Parathyroid adenoma (tissue), 2 donors: ENCODE results near the gene SLC39A8.

Experiments
- H2AFZ ChIP-seq: fragments of 300-600 bp; sonication (generic); one replicate; pipeline ENCODE4 v1.7.0; 2017; ENCODE audit warnings: antibody characterized with exemption, mild to moderate bottlenecking
- H3K27ac ChIP-seq: fragments of 300-600 bp; sonication (generic); one replicate; pipeline ENCODE4 v1.7.0; 2017
- H3K27me3 ChIP-seq: fragments of 300-600 bp; sonication (generic); one replicate; pipeline ENCODE4 v1.7.0; 2017; ENCODE audit warnings: low read length; ENCODE audit not compliant: control insufficient read depth, insufficient read depth
- H3K36me3 ChIP-seq: fragments of 300-600 bp; sonication (generic); one replicate; pipeline ENCODE4 v1.7.0; 2017; ENCODE audit warnings: low read length; ENCODE audit not compliant: control insufficient read depth, insufficient read depth
- H3K4me1 ChIP-seq: fragments of 300-600 bp; sonication (generic); one replicate; pipeline ENCODE4 v1.7.0; 2017; ENCODE audit warnings: control low read depth
- H3K4me2 ChIP-seq: fragments of 300-600 bp; sonication (generic); one replicate; pipeline ENCODE4 v1.7.0; 2017; ENCODE audit warnings: low read length
- H3K4me3 ChIP-seq: fragments of 300-600 bp; sonication (generic); one replicate; pipeline ENCODE4 v1.7.0; 2017; ENCODE audit warnings: low read depth, low read length
- H3K79me2 ChIP-seq: fragments of 300-600 bp; sonication (generic); one replicate; pipeline ENCODE4 v1.7.0; 2017; ENCODE audit warnings: control low read depth
- H3K9ac ChIP-seq: fragments of 300-600 bp; sonication (generic); one replicate; pipeline ENCODE4 v1.7.0; 2017; ENCODE audit warnings: mild to moderate bottlenecking
- H3K9me3 ChIP-seq: fragments of 300-600 bp; sonication (generic); one replicate; pipeline ENCODE4 v1.7.0; 2017; ENCODE audit warnings: low read length; ENCODE audit not compliant: control insufficient read depth
- TF ChIP-seq, protein P1 (sequence below): fragments of 300-600 bp; sonication (generic); IDR thresholded peaks from one replicate; pipeline ENCODE4 v1.7.0; 2017; ENCODE audit warnings: antibody characterized with exemption, mild to moderate bottlenecking
- donor health status: primary hyperparathyroidism.

Gene SLC39A8

DNA sequence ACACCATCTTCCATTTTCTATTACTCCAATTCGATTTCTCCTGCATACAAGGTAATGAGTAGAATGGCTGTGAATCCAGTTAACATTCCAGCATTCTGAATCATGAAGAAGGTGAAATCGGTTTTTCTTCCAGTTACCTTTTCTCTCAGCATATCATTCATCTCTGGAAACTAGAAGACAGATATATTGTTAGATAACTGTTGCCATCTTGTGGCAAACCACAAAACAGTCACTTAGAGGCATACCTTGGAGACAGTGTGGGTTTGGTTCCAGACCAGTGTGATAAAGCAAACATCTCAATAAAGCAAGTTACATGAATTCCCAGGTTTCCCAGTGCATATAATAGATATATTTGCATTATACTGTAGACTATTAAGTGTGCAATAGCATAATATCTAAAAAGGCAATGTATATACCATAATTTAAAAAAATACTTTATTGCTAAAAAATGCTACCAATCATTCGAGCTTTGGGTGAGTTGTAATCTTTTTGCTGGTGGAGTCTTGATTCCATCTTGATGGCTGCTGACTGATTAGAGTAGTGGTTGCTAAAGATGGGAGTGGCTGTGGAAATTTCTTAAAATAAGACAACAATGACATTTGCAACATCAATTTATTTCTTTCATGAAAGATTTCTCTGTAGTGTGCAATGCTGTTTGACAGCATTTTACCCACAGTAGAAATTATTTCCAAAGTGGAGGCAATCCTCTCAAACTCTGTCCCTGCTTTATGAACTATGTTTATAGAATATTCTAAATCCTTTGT, 82.1 kb downstream of the SLC39A8 start:
- Histone ChIP-seq H3K9ac (no peak overlapping the region), H3K27me3 (no peaks in the 10 kb centered on the region), H3K9me3 (no peaks in the 10 kb centered on the region), H2AFZ (no peak overlapping the region), H3K27ac (no peak overlapping the region), H3K4me3 (no peak overlapping the region), H3K4me1 (no peaks in the 10 kb centered on the region), H3K4me2 (no peak overlapping the region), H3K79me2 (no peaks in the 10 kb centered on the region), H3K36me3 (no peaks in the 10 kb centered on the region)
- TF ChIP-seq, protein P1, sequence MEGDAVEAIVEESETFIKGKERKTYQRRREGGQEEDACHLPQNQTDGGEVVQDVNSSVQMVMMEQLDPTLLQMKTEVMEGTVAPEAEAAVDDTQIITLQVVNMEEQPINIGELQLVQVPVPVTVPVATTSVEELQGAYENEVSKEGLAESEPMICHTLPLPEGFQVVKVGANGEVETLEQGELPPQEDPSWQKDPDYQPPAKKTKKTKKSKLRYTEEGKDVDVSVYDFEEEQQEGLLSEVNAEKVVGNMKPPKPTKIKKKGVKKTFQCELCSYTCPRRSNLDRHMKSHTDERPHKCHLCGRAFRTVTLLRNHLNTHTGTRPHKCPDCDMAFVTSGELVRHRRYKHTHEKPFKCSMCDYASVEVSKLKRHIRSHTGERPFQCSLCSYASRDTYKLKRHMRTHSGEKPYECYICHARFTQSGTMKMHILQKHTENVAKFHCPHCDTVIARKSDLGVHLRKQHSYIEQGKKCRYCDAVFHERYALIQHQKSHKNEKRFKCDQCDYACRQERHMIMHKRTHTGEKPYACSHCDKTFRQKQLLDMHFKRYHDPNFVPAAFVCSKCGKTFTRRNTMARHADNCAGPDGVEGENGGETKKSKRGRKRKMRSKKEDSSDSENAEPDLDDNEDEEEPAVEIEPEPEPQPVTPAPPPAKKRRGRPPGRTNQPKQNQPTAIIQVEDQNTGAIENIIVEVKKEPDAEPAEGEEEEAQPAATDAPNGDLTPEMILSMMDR: no peak

GRCh38 chr4:102259702-102260101, 85.6 kb downstream of the SLC39A8 start:
- TF ChIP-seq, protein P1: no peak
- H3K4me3 ChIP-seq: no peak overlapping the region
- H3K4me1 ChIP-seq: no peaks in the 10 kb centered on the region
- no peaks in the 10 kb centered on the region for H3K27me3 ChIP-seq
- H3K79me2 ChIP-seq: no peaks in the 10 kb centered on the region
- no peaks in the 10 kb centered on the region for H3K36me3 ChIP-seq
- H2AFZ ChIP-seq: no peak overlapping the region
- H3K27ac ChIP-seq: no peak overlapping the region
- H3K4me2 ChIP-seq: no peak overlapping the region
- H3K9ac ChIP-seq: no peak overlapping the region
- H3K9me3 ChIP-seq: no peaks in the 10 kb centered on the region

DNA sequence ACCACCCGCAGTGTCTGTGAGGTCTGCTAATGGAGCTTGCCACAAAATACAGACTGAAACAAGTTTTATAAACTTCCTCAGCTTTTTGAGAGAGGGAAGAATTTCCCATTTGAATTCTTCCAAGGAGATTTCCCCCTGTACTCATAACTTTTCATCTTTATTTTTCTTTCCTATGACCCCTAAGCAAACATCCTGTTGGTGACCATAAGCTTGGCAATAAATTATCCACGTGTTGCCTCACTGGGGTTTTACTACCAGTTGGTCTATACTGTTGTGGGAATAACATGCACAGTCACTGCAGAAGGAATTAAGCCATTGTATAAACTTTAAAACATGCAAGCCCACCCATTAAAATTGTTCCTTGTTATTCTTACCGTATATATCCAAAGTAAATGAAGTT, 86.2 kb downstream of the SLC39A8 start:
- no peaks in the 10 kb centered on the region for H3K27me3 ChIP-seq
- TF ChIP-seq, protein P1: no peak
- no peak overlapping the region for H3K9ac ChIP-seq
- H2AFZ ChIP-seq: no peak overlapping the region
- no peaks in the 10 kb centered on the region for H3K9me3 ChIP-seq
- H3K4me1 ChIP-seq: no peaks in the 10 kb centered on the region
- no peaks in the 10 kb centered on the region for H3K79me2 ChIP-seq
- H3K27ac ChIP-seq: no peak overlapping the region
- H3K4me2 ChIP-seq: no peak overlapping the region
- H3K4me3 ChIP-seq: no peak overlapping the region
- H3K36me3 ChIP-seq: no peaks in the 10 kb centered on the region

GRCh38 chr4:102256321-102256720, 89.0 kb downstream of the SLC39A8 start:
- no peaks in the 10 kb centered on the region for H3K79me2 ChIP-seq
- H3K4me1 ChIP-seq: no peaks in the 10 kb centered on the region
- no peaks in the 10 kb centered on the region for H3K27me3 ChIP-seq
- no peaks in the 10 kb centered on the region for H3K9me3 ChIP-seq
- H3K9ac ChIP-seq: no peak overlapping the region
- TF ChIP-seq, protein P1: no peak
- H3K27ac ChIP-seq: no peak overlapping the region
- H3K4me2 ChIP-seq: no peak overlapping the region
- no peaks in the 10 kb centered on the region for H3K36me3 ChIP-seq
- H3K4me3 ChIP-seq: no peak overlapping the region
- H2AFZ ChIP-seq: no peak overlapping the region

GRCh38 chr4:102253860-102254259, 91.4 kb downstream of the SLC39A8 start:
- TF ChIP-seq, protein P1: no peak
- no peak overlapping the region for H3K4me3 ChIP-seq

More at GRCh38 chr4:102253860-102254259, 91.4 kb downstream of the SLC39A8 start:
- Histone ChIP-seq H2AFZ (no peak overlapping the region), H3K27me3 (no peaks in the 10 kb centered on the region), H3K4me1 (no peaks in the 10 kb centered on the region), H3K27ac (no peak overlapping the region), H3K9me3 (no peaks in the 10 kb centered on the region), H3K79me2 (no peaks in the 10 kb centered on the region), H3K36me3 (no peaks in the 10 kb centered on the region), H3K9ac (no peak overlapping the region), H3K4me2 (no peak overlapping the region)
